IPS DF 6.9 (cell line): ENCODE measurements around the gene AK9.

ENCODE experiments used
- DNase-seq: peaks from one replicate; pipeline ENCODE4 v3.0.0-alpha.2; 2013; ENCODE audit warnings: low read depth, low spot score
- H3K27ac ChIP-seq: one replicate; pipeline ENCODE4 v1.5.1; 2013; ENCODE audit warnings: low read length, control low read depth
- H3K27me3 ChIP-seq: 2 replicates; pipeline ENCODE4 v1.6.1; 2013; ENCODE audit warnings: mild to moderate bottlenecking, low read length; ENCODE audit not compliant: control insufficient read depth, insufficient read depth
- H3K36me3 ChIP-seq: 2 replicates; pipeline ENCODE4 v1.6.1; 2013; ENCODE audit warnings: low read length; ENCODE audit not compliant: control insufficient read depth, insufficient read depth
- H3K4me1 ChIP-seq: 2 replicates; pipeline ENCODE4 v1.6.1; 2013; ENCODE audit warnings: low read length; ENCODE audit not compliant: control insufficient read depth, insufficient read depth
- H3K4me3 ChIP-seq: 2 replicates; pipeline ENCODE4 v1.5.1; 2013; ENCODE audit warnings: mild to moderate bottlenecking, low read length
- H3K9me3 ChIP-seq: 2 replicates; pipeline ENCODE4 v1.6.1; 2013; ENCODE audit warnings: low read length, inconsistent platforms; ENCODE audit not compliant: control insufficient read depth, insufficient read depth
- WGBS: extraction: QIAGEN DNeasy Blood & Tissue Kit; methylation state at CpG from one replicate; pipeline ENCODE4 v1.1.7; 2013; ENCODE audit warnings: mixed read lengths, missing lambda C conversion rate; ENCODE audit not compliant: insufficient read length, insufficient coverage; 5-methylcytosine and 5-hydroxymethylcytosine counted together

AK9 gene

DNA sequence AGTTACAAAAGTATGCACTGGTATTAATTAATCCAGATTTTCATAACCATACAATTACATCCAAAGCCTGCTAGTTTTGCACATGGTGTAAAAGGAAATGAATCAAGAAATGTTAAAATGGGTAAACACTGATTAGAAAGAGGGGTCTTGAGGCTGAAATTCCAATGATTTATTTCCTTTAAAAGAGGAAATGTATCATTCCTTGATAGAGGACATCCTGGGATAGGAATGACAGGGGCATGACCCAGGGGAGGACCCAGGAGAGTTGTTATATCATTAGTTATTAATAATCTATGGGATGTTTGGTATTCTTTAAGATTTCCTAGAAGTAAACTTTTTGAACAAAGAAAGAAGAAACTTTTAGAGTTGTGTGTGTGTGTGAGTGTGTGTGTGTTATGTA, 18.2 kb downstream of the AK9 start:
- no peaks in the 10 kb centered on the region for H3K4me1 ChIP-seq
- no peaks in the 10 kb centered on the region for H3K36me3 ChIP-seq
- no peaks in the 10 kb centered on the region for H3K9me3 ChIP-seq
- no peak for DNase-seq
- no peak overlapping the region for H3K4me3 ChIP-seq
- H3K27me3 ChIP-seq = no peaks in the 10 kb centered on the region
- no peak overlapping the region for H3K27ac ChIP-seq

DNA sequence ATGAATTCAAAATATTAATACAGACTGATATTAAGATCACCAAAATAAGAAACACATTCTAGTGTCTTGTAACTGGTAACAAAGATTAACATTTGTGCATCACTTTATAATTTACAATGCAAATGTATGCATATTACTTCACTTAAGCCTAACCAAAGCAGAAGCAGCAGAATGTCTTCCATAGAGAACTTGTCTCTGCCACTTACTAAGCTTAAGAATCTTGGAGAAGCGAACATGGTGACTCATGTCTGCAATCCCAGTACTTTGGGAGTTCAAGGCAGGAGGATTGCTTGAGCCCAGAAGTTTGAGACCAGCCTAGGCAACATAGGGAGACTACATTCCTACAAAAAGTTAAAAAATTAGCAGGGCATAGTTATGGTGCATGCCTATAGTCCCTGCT, 18.8 kb downstream of the AK9 start:
- no peak overlapping the region for H3K27ac ChIP-seq
- H3K4me1 ChIP-seq = no peaks in the 10 kb centered on the region
- no peak for DNase-seq
- no CpG with 5 or more reads among the region's 1 CpG for WGBS
- no peaks in the 10 kb centered on the region for H3K27me3 ChIP-seq
- no peaks in the 10 kb centered on the region for H3K36me3 ChIP-seq
- H3K4me3 ChIP-seq = no peak overlapping the region
- no peaks in the 10 kb centered on the region for H3K9me3 ChIP-seq

DNA sequence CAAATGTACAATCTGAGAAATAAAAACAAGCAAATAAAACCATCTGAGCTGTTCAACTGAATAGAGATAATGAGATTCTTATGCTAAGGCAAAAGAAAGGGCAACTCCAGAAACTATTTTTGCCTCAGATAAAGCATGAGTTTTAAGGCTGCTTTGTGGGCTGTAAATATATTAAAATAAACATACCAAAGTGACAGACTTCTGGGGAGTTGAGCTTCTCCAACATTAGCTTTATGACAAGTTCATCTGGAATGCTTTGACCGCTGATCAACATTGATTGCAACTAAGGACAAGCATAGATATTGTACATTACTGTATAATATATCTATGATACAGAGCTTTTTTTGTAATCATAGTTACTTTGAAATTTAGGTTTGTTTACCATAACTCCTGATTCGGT, 19.3 kb downstream of the AK9 start:
- no CpG with 5 or more reads among the region's 2 CpGs for WGBS
- Histone ChIP-seq H3K4me3 (no peak overlapping the region), H3K9me3 (no peaks in the 10 kb centered on the region), H3K4me1 (no peaks in the 10 kb centered on the region), H3K27me3 (no peaks in the 10 kb centered on the region), H3K36me3 (no peaks in the 10 kb centered on the region), H3K27ac (no peak overlapping the region)
- DNase-seq = no peak

DNA sequence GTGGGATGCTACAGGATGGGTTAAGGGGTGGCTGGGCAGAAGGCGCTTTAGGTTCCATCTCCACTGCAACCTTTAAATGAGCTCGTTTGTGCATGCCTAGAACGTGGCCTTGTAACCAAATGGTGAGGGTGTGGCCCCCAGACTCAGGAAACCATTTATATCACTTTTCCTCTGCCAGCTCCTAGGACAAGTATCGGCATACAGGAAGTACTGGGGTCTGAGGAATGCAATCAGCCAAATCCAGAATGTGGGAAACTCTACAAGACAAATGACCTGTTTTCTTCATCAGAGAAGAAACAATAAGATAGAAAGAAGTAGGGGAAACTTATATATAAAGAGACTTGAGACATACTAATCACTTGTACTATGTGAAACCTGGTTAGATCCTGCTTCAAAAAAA, 21.2 kb downstream of the AK9 start:
- Histone ChIP-seq H3K36me3 (no peaks in the 10 kb centered on the region), H3K9me3 (no peaks in the 10 kb centered on the region), H3K4me1 (no peaks in the 10 kb centered on the region), H3K4me3 (no peak overlapping the region), H3K27me3 (no peaks in the 10 kb centered on the region), H3K27ac (no peak overlapping the region)
- WGBS = no CpG with 5 or more reads among the region's 4 CpGs
- DNase-seq = no peak

DNA sequence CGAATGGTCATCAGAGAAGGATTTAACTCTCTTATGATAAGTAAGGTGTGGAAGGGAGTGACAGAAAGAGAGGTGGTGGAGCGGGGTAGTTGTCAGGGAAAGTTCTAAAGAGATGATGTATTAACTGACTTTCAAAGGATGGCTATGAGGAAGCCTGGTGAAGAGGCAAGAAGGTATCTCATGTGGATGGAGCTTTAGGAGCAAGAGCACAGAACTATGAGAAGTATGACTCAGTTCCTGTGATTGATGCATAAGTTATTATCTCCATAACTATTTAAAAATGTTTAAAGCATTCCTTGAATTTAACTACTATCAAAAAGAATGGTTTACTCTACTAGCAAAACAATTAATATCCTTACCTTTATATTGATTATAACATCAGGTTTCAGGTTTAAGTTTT, 28.8 kb downstream of the AK9 start:
- no peak for DNase-seq
- no peaks in the 10 kb centered on the region for H3K9me3 ChIP-seq
- no peaks in the 10 kb centered on the region for H3K27me3 ChIP-seq
- WGBS = no CpG with 5 or more reads among the region's 2 CpGs
- no peaks in the 10 kb centered on the region; the same call in 1 of the 2 replicates for H3K4me1 ChIP-seq
- H3K36me3 ChIP-seq = no peaks in the 10 kb centered on the region
- no peak overlapping the region for H3K4me3 ChIP-seq
- H3K27ac ChIP-seq = no peak overlapping the region

DNA sequence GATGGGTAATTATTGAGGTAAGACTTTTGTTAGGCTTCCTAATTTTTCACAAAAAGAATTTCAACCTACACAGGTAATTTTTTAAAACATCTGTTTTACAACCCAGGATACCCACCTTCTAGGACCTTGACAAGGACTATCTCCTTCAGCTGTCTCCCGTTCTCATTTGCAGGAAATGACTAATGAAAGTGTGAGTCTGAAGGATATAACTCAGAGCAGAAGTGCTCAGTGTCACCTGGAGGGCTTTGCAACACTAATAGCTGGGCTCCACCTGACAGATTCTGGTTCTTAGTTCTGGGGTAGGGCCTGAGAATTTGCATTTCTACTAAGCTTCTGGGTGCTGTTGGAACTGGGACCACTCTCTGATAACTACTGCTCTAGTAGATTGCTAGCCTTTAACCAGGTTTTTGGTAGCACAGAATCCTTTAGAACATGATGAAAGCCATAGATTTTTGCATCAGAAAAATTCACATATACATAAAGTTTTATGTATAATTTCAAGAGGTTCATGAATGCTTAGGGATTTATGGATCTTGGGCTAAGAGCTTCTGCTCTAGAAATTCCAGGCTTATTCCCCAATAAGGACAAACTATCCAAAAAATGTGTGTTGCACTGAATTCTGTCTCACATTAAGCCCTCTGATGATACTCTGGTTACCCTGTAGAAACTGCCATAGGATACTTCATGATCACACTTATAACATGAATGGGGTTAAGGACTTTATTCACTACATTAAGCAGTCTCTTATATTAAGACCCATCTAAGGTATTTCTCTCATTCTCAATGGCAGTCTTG, 30.3 kb downstream of the AK9 start:
- DNase-seq = no peak

DNA sequence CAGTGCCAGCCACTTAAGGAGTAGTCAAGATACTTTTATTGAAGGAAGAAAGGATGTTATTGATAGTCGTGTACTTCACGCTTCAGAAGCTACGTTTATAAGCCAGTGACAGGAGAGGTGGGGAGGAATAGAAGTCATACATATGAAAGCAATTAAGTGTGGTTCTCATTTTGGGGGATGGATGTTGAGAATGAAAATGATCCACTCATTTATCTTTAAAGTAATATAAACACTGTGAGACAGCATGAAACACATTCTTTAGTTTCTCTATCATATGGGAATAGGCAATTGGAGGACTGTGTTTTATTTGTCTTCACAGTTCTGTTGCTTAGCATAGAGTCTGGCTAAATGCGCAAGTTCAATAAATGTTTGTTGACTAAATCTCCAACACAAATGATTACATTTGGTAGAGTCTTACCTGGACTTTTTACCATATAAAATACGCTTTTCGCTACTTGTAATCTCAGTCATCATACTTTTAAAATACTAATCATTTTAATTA, 35.2 kb downstream of the AK9 start:
- no peaks in the 10 kb centered on the region; the same call in 1 of the 2 replicates for H3K4me1 ChIP-seq
- no peak overlapping the region for H3K27ac ChIP-seq
- H3K4me3 ChIP-seq = no peak overlapping the region
- DNase-seq = no peak
- no peaks in the 10 kb centered on the region for H3K36me3 ChIP-seq
- WGBS = 100% methylated on average over 2 of the region's 6 CpGs
- no peaks in the 10 kb centered on the region for H3K27me3 ChIP-seq
- H3K9me3 ChIP-seq = no peaks in the 10 kb centered on the region

More for the DNA sequence above, 30.3 kb downstream of the AK9 start:
- no CpG with 5 or more reads among the region's 1 CpG for WGBS
- Histone ChIP-seq H3K27ac (no peak overlapping the region), H3K36me3 (no peaks in the 10 kb centered on the region), H3K4me3 (no peak overlapping the region), H3K27me3 (no peaks in the 10 kb centered on the region), H3K4me1 (no peaks in the 10 kb centered on the region; the same call in 1 of the 2 replicates), H3K9me3 (no peaks in the 10 kb centered on the region)

DNA sequence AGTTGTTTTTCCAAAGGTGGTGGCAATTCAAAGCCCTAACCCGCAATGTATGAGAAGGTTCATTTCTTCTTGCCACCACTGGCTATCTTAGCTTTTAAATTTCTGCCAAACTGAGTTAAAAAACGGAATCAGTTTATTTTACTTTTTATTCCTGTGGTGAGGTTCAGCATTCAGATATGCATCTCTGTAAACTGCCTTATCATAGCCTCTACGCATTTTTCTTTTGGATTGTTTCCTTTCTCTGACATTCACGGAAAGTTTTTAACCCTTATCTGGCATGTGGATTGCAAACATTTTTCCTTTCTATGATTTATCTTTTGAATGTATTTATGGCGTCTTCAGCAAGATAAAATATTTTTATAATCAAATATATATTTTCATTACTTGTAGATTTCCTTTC, 37.7 kb downstream of the AK9 start:
- no peak for DNase-seq
- Histone ChIP-seq H3K4me3 (no peak overlapping the region), H3K9me3 (no peaks in the 10 kb centered on the region), H3K36me3 (no peaks in the 10 kb centered on the region), H3K4me1 (no peaks in the 10 kb centered on the region), H3K27ac (no peak overlapping the region), H3K27me3 (no peaks in the 10 kb centered on the region)
- WGBS = no CpG with 5 or more reads among the region's 5 CpGs

DNA sequence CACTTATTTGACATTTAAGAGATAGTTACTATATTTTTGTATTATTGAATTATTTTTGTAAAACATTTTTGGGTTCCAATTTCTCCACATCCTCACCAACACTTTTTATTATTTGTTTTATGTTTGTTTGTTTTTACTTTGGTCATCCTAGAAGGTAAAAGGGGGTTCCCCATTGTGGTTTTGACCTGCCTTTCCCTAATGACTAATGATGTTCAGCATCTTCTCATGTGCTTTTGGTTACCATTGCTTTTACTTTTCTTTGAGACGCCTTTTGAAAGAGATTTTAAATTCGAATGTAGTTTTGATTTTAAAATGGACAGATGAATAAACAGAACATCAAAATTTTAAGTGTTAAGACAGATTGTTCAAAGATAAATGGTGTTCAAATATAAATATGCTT, 46.9 kb downstream of the AK9 start:
- WGBS = 100% methylated on average over 1 of the region's 2 CpGs
- Histone ChIP-seq H3K4me3 (no peak overlapping the region), H3K4me1 (no peaks in the 10 kb centered on the region), H3K27me3 (no peaks in the 10 kb centered on the region), H3K36me3 (no peaks in the 10 kb centered on the region), H3K9me3 (peaks cover 2% of the 10 kb centered on the region; the same call in 1 of the 2 replicates), H3K27ac (no peak overlapping the region)
- DNase-seq = no peak

DNA sequence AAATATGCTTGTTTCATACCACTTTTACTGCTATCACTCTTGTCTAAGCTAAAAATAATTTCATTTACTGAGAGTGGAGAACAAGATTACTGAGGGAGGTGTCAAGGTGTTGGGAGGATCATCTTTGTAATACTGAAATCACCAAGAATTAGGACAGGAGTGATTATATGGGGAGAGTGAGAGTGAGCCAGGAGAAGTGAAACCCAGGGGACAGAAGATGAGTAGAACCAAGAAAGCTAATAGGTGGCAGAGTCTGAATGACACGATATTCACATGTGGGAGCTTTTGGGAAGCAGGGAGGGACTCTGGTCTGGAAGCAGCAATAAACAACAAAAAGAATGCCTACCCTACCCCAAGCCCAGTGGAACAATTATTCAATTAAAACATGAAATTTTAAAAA, 58.6 kb downstream of the AK9 start:
- no peak overlapping the region for H3K27ac ChIP-seq

DNA sequence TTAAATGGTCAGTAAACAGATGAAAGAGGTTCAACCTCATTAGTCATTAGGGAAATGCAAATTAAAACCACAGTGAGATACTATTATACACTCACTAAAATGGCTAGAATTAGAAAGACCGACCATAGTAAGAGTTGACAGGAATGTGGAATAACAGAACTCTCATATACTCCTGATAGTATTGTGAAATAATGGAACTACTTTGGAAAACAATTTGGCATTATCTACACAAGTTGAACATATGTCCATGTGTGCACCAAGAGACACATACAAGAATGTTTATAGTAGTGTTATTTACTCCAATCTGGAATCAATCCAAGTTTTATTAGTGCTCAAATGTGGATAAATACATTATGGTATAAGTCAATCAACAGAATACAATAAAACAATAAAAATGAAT, 59.6 kb downstream of the AK9 start:
- H3K27ac ChIP-seq = no peak overlapping the region
- H3K9me3 ChIP-seq = no peaks in the 10 kb centered on the region
- WGBS = no CpG with 5 or more reads among the region's 1 CpG

More for the DNA sequence above, 58.6 kb downstream of the AK9 start:
- Histone ChIP-seq H3K36me3 (no peaks in the 10 kb centered on the region), H3K27me3 (no peaks in the 10 kb centered on the region), H3K4me1 (no peaks in the 10 kb centered on the region), H3K4me3 (no peak overlapping the region), H3K9me3 (no peaks in the 10 kb centered on the region)
- DNase-seq = no peak
- no CpG with 5 or more reads among the region's 1 CpG for WGBS

More for the DNA sequence above, 59.6 kb downstream of the AK9 start:
- no peaks in the 10 kb centered on the region for H3K4me1 ChIP-seq
- no peak overlapping the region for H3K4me3 ChIP-seq
- H3K36me3 ChIP-seq = no peaks in the 10 kb centered on the region
- DNase-seq = no peak
- no peaks in the 10 kb centered on the region for H3K27me3 ChIP-seq
